OCI-M2 (cell line): ENCODE data around the gene RGSL1.
"Not testable (repeated sequence)": the region's sequence is repeated elsewhere in the genome, so short reads cannot be mapped to it uniquely, and the experiment has no call there.

ENCODE experiments used
- DNase-seq: peaks from one replicate; lab custom pipeline; 2025; ENCODE audit not compliant: unreplicated experiment; lab: John Stamatoyannopoulos, UW

The RGSL1 gene

DNA sequence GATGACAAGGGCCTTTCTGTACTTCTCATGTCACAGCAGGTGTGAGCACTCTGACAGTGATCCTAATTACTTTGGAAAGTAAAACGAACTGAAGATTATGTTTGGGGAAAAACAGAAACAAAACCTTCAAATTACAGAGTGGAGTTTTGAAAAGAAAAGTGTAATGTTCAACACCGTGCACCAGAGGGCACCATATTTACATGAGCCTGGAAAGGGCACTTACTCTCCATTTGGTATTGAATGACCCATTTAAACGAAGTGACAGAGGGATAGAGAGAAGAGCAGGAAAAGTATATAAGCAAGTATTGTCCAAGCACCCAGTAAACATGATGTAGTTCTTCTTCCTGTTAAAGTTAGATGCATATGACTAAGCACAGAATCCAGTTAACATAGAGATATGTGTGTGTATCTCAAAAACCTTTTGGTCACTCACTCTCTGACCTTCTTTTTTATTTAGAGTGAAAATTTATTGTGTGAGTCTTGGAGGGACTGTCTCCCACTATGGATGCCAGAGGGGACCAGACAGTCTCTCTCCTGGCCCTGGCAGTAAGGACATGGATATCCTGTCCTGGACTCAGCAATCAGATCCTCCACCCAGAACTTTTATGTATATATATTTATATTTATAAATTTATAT, 3.8 kb upstream of the RGSL1 start:
- DNase-seq = peak; percentile 23

DNA sequence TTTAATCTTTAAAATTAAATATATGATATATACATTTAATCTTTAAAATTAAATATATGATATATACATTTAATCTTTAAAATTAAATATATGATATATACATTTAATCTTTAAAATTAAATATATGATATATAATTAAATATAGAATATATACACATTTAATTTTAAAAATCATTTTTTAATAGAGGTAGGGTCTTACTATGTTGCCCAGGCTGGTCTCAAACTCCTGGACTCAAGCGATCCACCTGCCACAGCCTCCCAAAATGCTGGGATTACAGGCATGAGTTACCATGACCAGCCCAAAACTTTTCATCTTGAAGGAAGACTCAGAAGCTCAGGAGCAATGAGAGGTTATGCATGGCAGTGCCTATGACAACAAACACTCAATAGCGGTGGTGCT, 2.8 kb upstream of the RGSL1 start:
- not testable (repeated sequence) for DNase-seq

GRCh38 chr1:182447660-182448059, 2.3 kb upstream of the RGSL1 start:
- no peak for DNase-seq

DNA sequence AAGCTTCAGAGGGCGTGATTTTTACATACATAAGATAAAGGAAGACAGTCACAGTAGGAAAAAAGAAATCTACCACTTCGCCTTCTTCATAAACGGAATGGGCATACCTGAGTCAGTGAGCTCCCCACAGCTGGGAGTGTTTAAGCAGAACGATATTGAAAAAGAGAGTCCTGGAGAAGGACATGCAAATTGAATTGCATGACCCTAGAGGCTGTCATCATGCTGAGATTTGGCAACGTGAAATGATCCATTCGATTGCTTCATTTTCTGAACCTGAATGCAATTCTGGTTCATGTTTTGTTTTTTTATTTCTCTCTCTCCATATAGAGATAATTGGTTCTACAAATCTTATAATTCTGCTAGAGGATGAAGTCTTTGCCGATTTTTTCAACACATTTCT, 3.7 kb downstream of the RGSL1 start:
- no peak for DNase-seq

GRCh38 chr1:182457844-182458243, 7.9 kb downstream of the RGSL1 start:
- DNase-seq = no peak

GRCh38 chr1:182459949-182460348, 10.0 kb downstream of the RGSL1 start:
- DNase-seq = no peak

- no peak for DNase-seq
These were observed 10.6 kb downstream of the RGSL1 start for GRCh38 chr1:182460550-182460951.

DNA sequence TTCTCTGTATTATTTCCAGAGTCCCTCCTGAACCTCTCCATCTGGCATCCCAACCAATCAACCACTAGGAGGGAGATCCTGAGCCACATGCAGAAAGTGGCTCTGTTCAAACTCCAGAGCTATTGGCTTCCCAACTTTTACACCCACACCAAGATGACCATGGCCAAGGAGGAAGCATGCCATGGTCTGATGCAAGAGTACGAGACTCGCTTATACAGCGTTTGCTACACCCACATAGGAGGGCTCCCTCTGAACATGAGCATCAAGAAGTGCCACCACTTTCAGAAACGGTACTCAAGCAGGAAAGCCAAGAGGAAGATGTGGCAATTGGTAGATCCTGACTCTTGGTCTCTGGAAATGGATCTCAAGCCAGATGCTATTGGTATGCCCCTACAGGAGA, 23.6 kb downstream of the RGSL1 start:
- DNase-seq = no peak

GRCh38 chr1:182476625-182477024, 26.7 kb downstream of the RGSL1 start:
- DNase-seq = no peak

DNA sequence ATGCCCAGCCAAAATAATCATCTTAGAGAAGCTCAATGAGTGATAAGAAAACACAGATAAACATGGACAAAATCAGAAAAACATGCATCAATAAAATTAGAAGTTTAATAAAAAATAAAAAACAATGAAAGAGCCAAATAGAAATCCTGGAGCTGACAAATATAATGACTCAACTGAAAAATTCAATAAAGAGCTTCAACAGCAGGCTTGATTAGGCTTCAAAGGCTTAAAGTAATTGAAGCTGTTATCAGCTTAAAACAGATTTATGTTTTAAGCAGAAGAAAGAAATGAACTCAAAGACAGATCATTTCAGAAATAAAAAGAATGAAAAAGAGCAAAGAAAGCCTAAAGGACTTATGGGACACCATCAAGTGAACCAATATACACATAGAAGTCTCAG, 28.3 kb downstream of the RGSL1 start:
- no peak for DNase-seq

GRCh38 chr1:182484067-182484466, 34.1 kb downstream of the RGSL1 start:
- no peak for DNase-seq

- no peak for DNase-seq
These were observed 34.7 kb downstream of the RGSL1 start for GRCh38 chr1:182484531-182485257.

DNA sequence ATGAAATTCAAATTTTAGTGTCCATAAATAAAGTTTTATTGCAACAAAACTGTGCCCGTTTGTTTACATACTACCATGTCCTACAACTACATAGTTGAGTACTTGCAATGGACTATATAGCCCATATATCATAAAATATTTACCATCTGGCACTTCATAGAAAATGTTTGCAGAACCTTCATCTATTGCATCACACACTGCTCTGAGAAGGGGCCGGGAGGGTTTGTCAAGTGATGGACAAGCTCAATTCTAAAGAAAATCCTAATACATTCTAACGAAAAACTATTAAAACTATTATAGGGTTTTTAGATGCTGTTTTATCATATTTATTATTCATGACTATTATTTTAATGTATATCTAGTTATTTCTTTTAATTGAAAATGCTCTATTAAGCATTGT, 35.9 kb downstream of the RGSL1 start:
- no peak for DNase-seq

DNA sequence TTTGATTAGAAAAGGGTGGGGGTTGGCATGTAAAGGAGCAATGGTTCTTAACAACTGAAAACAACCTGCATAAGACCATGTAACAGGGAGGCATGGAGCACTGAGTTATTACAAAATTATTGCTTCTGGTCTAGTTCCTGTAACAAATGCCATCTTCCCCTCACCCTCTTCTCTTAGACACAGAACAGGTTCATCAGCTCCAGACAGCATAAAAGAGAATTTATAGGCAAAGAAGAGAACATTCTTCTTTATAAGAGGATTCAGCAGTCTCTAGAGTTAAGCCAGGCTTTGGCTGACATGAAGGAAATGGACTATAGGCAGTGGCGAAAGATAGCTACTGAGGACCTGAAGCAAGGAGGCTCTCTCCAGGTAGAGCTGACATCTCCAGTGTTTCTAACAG, 38.9 kb downstream of the RGSL1 start:
- DNase-seq = no peak

DNA sequence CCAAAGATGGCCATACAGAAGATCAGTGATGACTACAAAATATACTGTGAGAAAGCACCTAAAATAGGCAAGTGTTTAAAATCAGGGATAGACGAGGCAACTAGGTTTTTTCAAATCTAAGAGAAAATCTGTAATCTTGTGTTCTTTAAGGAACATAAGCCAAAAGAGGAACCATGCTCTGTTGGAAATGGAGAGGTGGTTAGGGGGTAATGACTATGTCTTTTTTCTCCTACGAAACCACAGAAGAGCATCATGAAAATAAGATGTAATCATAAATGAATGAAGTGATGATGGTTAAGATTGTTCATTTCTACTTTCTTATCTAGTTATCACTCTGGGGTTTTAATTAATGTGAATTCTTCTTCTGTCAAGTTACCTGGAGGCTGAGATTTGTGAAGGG, 43.1 kb downstream of the RGSL1 start:
- no peak for DNase-seq

- no peak for DNase-seq
These were observed 45.1 kb downstream of the RGSL1 start for GRCh38 chr1:182495002-182495401.

- no peak for DNase-seq
These were observed 45.7 kb downstream of the RGSL1 start for GRCh38 chr1:182495693-182496092.

DNA sequence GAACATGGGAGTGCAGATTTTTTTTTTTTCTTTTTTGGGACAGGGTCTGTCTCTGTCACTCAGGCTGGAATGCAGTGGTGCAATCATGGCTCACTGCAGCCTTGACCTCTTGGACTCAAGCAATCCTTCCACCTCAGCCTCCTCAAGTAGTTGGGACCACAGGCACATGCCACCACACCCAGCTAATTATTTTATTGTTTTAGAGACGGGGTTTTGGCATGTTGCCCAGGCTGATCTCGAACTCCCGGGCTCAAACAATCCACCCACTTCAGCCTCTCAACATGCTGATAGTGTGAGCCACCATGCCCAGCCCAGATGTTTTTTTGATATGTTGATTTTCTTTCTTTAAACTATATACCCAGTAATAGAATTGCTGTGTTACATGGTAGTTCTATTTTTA, 57.7 kb downstream of the RGSL1 start:
- DNase-seq = no peak

- DNase-seq = no peak
These were observed 65.6 kb downstream of the RGSL1 start for GRCh38 chr1:182515556-182515955.

- DNase-seq = no peak
These were observed 70.8 kb downstream of the RGSL1 start for GRCh38 chr1:182520736-182521135.

GRCh38 chr1:182525342-182525741, 75.4 kb downstream of the RGSL1 start:
- no peak for DNase-seq

DNA sequence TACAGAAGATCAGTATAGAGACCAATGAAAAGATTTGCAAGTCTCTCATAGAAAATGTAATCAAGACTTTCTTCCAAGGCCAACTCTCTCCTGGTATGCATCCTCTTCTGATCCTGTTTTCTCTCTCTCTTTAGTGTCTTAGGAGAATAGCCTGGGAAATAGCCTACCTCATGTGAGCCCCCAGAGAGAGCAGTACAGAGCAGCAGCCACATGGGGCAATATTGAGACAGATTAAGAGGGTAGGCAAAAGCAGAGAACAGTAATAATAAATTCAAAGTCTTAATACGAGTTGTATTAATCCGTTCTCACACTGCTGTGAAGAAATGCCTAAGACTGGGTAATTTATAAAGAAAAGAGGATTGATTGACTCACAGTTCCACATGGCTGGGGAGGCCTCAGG, 77.7 kb downstream of the RGSL1 start:
- DNase-seq = no peak

DNA sequence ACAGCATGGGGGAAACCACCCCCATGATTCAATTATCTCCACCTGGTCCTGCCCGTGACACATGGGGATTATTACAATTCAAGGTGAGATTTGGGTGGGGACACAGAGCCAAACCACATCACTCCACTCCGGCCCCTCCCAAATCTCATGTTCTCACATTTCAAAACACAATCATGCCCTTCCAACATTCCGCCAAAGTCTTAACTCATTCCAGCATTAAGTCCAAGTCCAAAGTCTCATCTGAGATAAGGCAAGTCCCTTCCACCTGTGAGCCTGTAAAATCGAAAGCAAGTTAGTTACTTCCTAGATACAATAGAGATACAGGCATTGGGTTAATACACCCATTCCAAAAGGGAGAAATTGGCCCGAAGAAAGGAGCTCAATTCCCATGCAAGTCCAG, 78.3 kb downstream of the RGSL1 start:
- DNase-seq = not testable (repeated sequence)
